ENCODE measurements around the gene HOMER1.

DNA sequence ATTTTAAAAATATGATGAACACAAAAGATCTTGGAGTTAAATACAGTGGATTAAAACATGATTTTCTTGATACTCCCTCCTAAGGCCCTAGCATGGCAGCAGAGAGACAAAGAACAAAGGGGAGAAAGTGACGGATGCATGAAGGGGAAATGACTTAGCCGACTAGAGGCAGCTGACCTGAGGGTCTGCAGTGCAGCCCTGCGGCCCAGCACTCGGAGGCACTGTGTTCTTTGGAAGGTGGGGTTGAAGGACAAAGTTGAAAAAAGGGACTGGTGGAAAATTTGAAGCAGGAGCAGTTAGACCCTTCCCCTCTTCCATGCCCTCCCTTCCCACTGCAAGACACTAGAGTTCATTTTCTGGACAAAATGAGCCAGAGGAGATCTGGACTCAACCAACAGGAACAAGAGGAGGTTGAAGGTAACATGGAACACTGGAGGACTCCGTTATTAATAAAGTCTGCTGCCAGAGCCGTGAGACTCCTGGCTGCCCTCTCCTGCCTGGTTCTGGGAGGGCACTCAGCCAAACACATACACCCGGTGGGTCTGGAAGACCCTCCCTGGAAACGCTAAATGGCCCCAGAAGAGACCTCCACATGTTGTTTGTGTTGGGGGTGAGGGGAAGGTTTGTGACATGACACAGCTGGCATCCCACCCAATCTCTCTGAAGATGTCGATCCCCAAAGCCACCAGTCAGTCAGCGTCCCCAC lies 179.9 kb downstream of the HOMER1 start:
- TF ChIP-seq, protein P1, sequence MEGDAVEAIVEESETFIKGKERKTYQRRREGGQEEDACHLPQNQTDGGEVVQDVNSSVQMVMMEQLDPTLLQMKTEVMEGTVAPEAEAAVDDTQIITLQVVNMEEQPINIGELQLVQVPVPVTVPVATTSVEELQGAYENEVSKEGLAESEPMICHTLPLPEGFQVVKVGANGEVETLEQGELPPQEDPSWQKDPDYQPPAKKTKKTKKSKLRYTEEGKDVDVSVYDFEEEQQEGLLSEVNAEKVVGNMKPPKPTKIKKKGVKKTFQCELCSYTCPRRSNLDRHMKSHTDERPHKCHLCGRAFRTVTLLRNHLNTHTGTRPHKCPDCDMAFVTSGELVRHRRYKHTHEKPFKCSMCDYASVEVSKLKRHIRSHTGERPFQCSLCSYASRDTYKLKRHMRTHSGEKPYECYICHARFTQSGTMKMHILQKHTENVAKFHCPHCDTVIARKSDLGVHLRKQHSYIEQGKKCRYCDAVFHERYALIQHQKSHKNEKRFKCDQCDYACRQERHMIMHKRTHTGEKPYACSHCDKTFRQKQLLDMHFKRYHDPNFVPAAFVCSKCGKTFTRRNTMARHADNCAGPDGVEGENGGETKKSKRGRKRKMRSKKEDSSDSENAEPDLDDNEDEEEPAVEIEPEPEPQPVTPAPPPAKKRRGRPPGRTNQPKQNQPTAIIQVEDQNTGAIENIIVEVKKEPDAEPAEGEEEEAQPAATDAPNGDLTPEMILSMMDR (conservative IDR thresholded peaks at IDR 0.05; ENCODE audit: low read length), result peak; percentile 38
- TF ChIP-seq EZH2phosphoT487 (IDR thresholded peaks at IDR 0.05; ENCODE audit: borderline replicate concordance, low read depth, low read length), result no peak

All from OCI-LY7 (cell line).